Prostate gland (tissue), 2 donors: ENCODE data around the gene DRC7.

Experiments used
- CTCF ChIP-seq, 4 experiments: fragments of 200-600 bp in 2 of 4; fragments of 450-650 bp in 2 of 4; sonication (generic) in 2 of 4; IDR thresholded peaks; 1 replicate in 3 of 4; 2 replicates in 1 of 4; pipeline ENCODE4 v1.5.1; 2016 to 2019; ENCODE audit warnings: antibody characterized with exemption in 4 of 4, mild to moderate bottlenecking in 2 of 4, moderate library complexity in 2 of 4
- POLR2A ChIP-seq: fragments of 450-650 bp; IDR thresholded peaks from one replicate; pipeline ENCODE4 v1.6.1; 2016; ENCODE audit warnings: antibody characterized with exemption, mild to moderate bottlenecking
- POLR2AphosphoS5 ChIP-seq: sonication (generic); formaldehyde crosslinking; IDR thresholded peaks from one replicate; pipeline ENCODE4 v1.6.1; 2017; ENCODE audit warnings: antibody characterized with exemption

DNA sequence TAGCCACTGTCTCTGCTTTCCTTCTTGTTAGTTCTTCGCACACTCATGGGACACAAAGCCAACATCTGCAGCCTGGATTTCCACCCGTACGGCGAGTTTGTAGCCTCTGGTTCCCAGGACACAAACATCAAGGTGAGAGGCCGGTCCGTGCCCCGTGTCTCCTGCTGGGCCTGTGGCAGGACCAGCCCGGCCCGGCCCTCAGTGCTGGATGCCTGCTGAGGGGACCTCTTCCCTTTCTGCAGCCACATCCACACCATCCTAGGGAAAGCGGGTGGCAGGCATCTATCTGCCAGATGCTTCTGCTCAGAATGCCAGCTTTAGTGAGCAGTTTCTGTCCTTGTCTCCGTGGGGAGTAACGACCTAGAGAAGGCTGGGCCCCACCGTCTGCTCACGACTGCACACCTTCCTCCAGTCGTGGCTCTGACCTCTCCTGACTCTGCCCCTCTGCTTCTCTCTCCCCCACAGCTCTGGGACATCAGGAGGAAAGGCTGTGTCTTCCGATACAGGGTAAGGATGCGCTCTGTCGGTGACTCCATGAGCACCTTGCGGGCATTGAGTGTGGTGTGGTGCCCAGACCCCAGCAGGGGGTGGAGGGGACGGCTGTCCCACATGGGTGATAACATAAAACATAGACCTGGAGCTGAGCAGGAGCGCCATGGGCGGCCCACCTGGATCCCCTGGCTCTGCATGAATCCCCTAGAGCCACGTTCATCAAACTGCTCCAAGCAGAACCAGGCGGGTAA lies 56.4 kb downstream of the DRC7 start:
- TF ChIP-seq CTCF (IDR thresholded peaks at IDR 0.05), result no peak
- TF ChIP-seq POLR2AphosphoS5, result no peak
- TF ChIP-seq POLR2A, result no peak
